Cardiac fibroblast (primary cell): ENCODE results near the gene PTPRN2.
A peak's percentile ranks its signal among the peaks of the same experiment; 100 is the strongest.

Experiments used
- DNase-seq, 2 donors: peaks; one replicate each; pipeline versions ENCODE4 v3.0.0 to v3.0.0-alpha.2; 2010; ENCODE audit warnings: low read depth in 2 of 2
- H3K4me3 ChIP-seq, 2 donors: replicated peaks in 1 of 2; 1 replicate in 1 of 2; 2 replicates in 1 of 2; pipeline ENCODE4 v1.5.1; 2011; ENCODE audit warnings: low read depth in 2 of 2, low read length in 2 of 2, mild to moderate bottlenecking in 2 of 2, moderate library complexity in 1 of 2
- CTCF ChIP-seq: IDR thresholded peaks from one replicate; pipeline ENCODE4 v1.5.1; 2011; ENCODE audit warnings: low read depth, mild to moderate bottlenecking, low read length, inconsistent platforms

The PTPRN2 gene

GRCh38 chr7:158572000-158572828, 15.4 kb downstream of the PTPRN2 start:
- H3K4me3 ChIP-seq, result no peak overlapping the region
- TF ChIP-seq CTCF, result no peak
- peak; percentile 7 to 12 for DNase-seq

GRCh38 chr7:158570449-158571170, 17.0 kb downstream of the PTPRN2 start:
- no peak overlapping the region for H3K4me3 ChIP-seq
- no peak for TF ChIP-seq CTCF
- no peak for DNase-seq

- H3K4me3 ChIP-seq, result no peak overlapping the region
- TF ChIP-seq CTCF, result no peak
- no peak for DNase-seq
These were observed 17.7 kb downstream of the PTPRN2 start for GRCh38 chr7:158569858-158570323.

GRCh38 chr7:158568974-158569857, 18.4 kb downstream of the PTPRN2 start:
- TF ChIP-seq CTCF, result no peak

GRCh38 chr7:158567153-158567603, 20.4 kb downstream of the PTPRN2 start:
- DNase-seq, result no peak
- TF ChIP-seq CTCF, result no peak
- H3K4me3 ChIP-seq, result no peak overlapping the region

More at GRCh38 chr7:158568974-158569857, 18.4 kb downstream of the PTPRN2 start:
- DNase-seq, result no peak
- H3K4me3 ChIP-seq, result no peak overlapping the region

- TF ChIP-seq CTCF, result no peak
- no peak for DNase-seq
- no peak overlapping the region for H3K4me3 ChIP-seq
These were observed 23.0 kb downstream of the PTPRN2 start for GRCh38 chr7:158564663-158565035.
